ENCODE measurements around the gene RSRC1. TPM values are rescaled to one million over a fixed set of nuclear protein-coding genes. Genes with fewer than 3 reads are reported as not detected.

The RSRC1 gene, protein sequence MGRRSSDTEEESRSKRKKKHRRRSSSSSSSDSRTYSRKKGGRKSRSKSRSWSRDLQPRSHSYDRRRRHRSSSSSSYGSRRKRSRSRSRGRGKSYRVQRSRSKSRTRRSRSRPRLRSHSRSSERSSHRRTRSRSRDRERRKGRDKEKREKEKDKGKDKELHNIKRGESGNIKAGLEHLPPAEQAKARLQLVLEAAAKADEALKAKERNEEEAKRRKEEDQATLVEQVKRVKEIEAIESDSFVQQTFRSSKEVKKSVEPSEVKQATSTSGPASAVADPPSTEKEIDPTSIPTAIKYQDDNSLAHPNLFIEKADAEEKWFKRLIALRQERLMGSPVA
- 36.7 and 41.1 TPM in 2 replicates for total RNA-seq

GRCh38 chr3:158109804-158110657, at the start of gene RSRC1:
TSS of gene RSRC1 (plus strand) at chr3:158110089. CDS start at chr3:158122105, 12,016 bp downstream.

GRCh38 chr3:158570999-158571702, 461.3 kb downstream of the RSRC1 start, which contains the start of gene MLF1:
TSS of gene MLF1 (plus strand) at chr3:158571194. CDS start at chr3:158571301, 107 bp downstream.

Other genes with a start within 250 kb of the RSRC1 start
- 6.1 and 9.1 TPM in 2 replicates for gene SHOX2, start 3.7 kb upstream of the RSRC1 start, total RNA-seq

All from smooth muscle cell of the pulmonary artery (primary cell).